VCaP (cell line): ENCODE results near the gene HOXA4.

ENCODE experiments used
- H3K27ac ChIP-seq: fragments of 450-650 bp; 2 replicates; pipeline ENCODE4 v1.5.1; 2017
- TF ChIP-seq, protein P1 (sequence below): fragments of 450-650 bp; conservative IDR thresholded peaks from 2 replicates; pipeline ENCODE4 v1.5.1; 2017; ENCODE audit warnings: mild to moderate bottlenecking, moderate library complexity

Gene HOXA4

GRCh38 chr7:27080844-27081436, 49.6 kb downstream of the HOXA4 start:
- TF ChIP-seq, protein P1, sequence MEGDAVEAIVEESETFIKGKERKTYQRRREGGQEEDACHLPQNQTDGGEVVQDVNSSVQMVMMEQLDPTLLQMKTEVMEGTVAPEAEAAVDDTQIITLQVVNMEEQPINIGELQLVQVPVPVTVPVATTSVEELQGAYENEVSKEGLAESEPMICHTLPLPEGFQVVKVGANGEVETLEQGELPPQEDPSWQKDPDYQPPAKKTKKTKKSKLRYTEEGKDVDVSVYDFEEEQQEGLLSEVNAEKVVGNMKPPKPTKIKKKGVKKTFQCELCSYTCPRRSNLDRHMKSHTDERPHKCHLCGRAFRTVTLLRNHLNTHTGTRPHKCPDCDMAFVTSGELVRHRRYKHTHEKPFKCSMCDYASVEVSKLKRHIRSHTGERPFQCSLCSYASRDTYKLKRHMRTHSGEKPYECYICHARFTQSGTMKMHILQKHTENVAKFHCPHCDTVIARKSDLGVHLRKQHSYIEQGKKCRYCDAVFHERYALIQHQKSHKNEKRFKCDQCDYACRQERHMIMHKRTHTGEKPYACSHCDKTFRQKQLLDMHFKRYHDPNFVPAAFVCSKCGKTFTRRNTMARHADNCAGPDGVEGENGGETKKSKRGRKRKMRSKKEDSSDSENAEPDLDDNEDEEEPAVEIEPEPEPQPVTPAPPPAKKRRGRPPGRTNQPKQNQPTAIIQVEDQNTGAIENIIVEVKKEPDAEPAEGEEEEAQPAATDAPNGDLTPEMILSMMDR = no peak
- no peak overlapping the region for H3K27ac ChIP-seq

GRCh38 chr7:27079234-27079975, 51.2 kb downstream of the HOXA4 start:
- TF ChIP-seq, protein P1 = no peak
- H3K27ac ChIP-seq = no peak overlapping the region

DNA sequence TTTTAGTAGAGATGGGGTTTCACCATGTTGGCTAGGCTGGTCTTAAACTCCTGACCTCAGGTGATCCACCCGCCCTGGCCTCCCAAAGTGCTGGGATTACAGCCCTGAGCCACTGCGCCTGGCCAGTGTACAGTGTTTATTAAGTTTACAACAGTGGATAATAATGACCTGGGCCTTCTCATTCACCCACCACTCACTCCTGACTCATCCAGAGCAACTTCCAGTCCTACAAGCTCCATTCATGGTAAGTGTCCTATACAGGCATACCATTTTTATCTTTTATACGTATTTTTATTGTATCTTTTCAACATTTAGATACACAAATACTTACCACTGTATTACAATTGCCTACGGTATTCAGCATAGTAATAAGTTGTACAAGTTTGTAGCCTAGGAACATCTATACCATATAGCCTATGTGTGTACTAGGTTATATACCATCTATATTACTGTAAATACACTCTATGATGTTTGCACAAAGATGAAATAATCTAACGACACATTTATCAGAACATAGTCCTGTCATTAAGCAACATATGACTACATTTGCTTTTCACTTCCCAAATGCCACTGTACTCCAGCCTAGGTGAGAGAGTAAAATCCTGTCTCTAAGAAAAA, 51.8 kb downstream of the HOXA4 start:
- H3K27ac ChIP-seq = no peak overlapping the region
- TF ChIP-seq, protein P1 = no peak
